ENCODE results near the gene TAS2R20.

- TF ChIP-seq CTCF (IDR thresholded peaks at IDR 0.05) (no peak), EZH2phosphoT487 (IDR thresholded peaks at IDR 0.05) (no peak)
Observed at GRCh38 chr12:10967409-10967808, 30.7 kb downstream of the TAS2R20 start.
